PC-9 (cell line): ENCODE measurements around the gene PAK4.

Experiments
- EZH2 ChIP-seq: fragments of 200-600 bp; sonication (generic); IDR thresholded peaks from 2 replicates; pipeline ENCODE4 v1.8.0; 2017; ENCODE audit warnings: antibody characterized with exemption, low read depth
- TF ChIP-seq, protein P1 (sequence below): fragments of 200-600 bp; sonication (generic); conservative IDR thresholded peaks from 2 replicates; pipeline ENCODE4 v1.6.1; 2017; ENCODE audit warnings: mixed run types, antibody characterized with exemption, mild to moderate bottlenecking, moderate library complexity

DNA sequence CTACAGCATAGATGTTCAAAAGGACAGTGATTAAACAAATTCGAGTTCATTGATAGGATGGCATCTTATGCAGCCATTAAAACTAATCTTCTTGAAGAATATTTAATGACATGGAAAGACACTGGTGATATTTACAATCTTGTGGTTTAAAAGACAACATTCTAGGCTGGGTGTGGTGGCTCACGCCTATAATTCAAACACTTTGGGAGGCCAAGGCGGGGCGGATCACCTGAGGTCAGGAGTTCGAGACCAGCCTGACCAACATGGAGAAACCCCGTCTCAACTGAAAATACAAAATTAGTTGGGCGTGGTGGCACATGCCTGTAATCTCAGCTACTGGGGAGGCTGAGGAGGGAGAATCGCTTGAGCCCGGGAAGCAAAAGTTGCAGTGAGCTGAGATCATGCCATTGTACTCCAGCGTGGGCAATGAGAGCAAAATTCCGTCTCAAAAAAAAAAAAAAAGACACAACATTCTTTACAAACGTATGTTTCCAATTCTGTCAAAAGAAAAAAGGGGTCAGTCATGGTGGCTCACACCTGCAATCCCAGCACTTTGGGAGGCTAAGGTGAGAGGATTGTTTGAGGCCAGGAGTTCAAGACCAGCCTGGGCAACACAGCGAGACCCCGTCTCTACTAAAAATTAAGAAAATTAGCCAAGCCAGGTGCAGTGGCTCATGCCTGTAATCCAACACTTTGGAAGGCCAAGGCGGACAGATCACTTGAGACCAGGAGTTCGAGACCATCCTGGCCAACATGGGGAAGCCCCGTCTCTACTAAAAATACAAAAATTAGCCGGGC lies 2.5 kb upstream of the PAK4 start:
- TF ChIP-seq, protein P1, sequence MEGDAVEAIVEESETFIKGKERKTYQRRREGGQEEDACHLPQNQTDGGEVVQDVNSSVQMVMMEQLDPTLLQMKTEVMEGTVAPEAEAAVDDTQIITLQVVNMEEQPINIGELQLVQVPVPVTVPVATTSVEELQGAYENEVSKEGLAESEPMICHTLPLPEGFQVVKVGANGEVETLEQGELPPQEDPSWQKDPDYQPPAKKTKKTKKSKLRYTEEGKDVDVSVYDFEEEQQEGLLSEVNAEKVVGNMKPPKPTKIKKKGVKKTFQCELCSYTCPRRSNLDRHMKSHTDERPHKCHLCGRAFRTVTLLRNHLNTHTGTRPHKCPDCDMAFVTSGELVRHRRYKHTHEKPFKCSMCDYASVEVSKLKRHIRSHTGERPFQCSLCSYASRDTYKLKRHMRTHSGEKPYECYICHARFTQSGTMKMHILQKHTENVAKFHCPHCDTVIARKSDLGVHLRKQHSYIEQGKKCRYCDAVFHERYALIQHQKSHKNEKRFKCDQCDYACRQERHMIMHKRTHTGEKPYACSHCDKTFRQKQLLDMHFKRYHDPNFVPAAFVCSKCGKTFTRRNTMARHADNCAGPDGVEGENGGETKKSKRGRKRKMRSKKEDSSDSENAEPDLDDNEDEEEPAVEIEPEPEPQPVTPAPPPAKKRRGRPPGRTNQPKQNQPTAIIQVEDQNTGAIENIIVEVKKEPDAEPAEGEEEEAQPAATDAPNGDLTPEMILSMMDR: no peak
- no peak for TF ChIP-seq EZH2
